NCI-H2171 (cell line): ENCODE results near the gene NECAB3.
A peak's percentile ranks its signal among the peaks of the same experiment; 100 is the strongest.

Source experiments
- DNase-seq: peaks from one replicate; lab custom pipeline; 2025; lab: John Stamatoyannopoulos, UW

Gene NECAB3

DNA sequence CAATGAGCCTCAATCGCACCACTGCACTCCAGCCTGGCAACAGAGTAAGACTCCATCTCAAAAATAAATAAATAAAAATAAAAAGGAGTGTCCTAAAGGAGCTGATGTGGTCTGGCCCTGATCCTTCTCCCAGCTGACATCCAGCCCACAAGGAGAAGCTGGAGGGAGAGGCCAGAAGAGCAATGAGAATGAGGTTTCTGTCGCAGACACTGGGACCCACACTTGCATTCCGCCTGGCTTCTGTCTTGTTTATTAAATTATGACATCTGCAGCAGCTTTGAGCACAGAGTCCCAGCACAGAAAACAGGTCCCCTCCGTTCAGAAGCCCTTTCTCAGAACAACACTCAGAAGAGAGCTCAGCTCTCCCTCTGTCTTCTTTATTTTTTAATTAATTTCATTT lies 22.2 kb upstream of the NECAB3 start:
- DNase-seq: no peak

DNA sequence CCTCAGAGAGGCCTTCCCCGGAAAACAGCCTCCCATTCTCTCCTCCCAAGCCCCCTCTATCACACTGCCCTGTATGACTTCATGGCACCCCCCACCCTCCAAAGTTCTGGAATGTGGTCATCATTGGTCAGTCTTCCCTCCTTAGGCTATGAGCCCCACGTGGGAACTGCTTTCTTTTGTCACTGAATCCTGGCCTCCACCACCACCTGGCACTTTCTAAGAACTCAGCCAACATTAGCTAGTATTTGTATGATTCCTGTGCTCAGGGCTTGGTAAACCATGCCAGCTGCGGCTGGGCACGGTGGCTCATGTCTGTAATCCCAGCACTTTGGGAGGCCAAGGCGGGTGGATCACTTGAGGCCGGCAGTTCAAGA lies 20.4 kb upstream of the NECAB3 start:
- no peak for DNase-seq

- DNase-seq: no peak
Observed at GRCh38 chr20:33693741-33694638, 19.8 kb upstream of the NECAB3 start.

DNA sequence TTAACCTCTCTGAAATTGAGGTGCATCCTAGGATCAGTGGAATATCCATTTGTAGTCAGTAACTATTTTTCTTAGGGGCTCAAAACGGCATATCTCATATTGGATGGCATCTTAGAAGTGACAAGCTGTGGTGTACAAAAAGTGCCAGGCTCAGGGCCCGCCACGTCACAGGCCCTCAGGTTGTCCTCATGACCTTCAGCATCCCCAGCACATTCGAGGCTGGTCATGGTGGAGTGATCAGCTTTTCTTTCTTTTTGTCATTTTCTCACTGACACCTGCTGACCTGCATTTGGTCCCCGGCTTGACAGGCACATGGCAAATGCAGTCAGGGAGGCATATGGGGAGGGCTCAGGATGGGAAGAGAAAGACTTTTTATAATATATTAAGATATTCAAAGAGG lies 19.1 kb upstream of the NECAB3 start:
- DNase-seq: no peak

DNA sequence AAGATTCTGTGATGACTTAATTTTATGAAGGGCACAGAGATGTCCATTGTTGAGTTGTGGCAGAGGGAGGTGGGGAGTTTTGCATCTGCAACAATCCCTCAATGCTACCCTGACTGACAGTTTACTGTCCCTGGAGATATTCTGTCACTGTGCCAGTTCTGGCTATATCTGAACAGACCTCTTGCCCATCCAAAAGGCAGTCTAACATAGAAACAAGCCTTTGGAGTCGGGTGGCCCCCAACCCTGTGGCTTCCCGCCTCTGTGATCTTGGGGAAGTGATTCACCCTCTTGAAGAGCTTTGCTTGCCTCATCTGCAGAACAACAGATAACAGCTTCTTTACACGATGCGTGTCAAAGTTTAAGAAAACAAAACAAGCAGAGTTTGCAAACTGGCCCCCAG lies 15.7 kb upstream of the NECAB3 start:
- no peak for DNase-seq

DNA sequence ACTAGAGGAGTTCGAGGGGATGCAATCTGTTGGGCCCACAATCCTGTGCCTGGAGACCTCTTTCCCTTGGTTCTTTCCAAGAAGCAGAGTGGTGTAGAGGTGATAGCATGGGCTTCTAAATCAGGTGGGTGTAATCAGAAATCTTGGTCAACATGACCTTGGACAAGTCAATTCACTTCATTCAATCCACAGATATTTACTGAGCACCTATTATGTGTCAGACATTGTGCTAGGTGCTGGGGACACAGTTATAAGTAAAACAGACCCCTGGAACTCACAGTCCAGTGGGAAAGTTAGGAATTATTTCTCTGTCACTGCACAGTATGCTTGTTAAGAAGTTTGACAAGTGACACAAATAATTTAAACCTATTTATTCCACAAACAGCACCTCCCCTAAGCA lies 15.3 kb upstream of the NECAB3 start:
- DNase-seq: no peak

DNA sequence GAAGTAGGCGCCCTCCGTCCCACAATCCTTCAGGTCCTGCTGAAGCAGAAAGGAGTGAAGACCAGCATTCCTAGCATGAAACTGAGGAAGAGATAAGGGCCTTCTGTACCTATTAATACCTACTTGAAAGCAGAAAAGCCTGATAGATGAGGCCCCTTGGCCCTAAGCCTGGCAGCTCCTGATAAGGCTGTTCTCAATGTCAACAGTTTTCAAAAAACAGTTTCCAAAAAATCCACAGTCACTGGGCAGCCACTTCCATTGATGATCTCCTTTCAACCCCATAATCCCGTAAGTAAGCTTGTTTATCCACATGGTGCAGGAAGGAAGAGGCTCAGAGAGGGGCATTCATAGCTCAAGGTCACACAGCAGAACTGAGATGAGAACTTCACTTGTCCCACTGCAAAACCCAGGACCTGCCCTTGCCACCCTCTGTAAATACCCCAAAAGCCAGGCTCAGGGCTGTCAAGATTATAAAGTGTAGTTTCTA lies 14.8 kb upstream of the NECAB3 start:
- DNase-seq: no peak

GRCh38 chr20:33687993-33688937 lies 14.0 kb upstream of the NECAB3 start:
- DNase-seq: no peak

DNA sequence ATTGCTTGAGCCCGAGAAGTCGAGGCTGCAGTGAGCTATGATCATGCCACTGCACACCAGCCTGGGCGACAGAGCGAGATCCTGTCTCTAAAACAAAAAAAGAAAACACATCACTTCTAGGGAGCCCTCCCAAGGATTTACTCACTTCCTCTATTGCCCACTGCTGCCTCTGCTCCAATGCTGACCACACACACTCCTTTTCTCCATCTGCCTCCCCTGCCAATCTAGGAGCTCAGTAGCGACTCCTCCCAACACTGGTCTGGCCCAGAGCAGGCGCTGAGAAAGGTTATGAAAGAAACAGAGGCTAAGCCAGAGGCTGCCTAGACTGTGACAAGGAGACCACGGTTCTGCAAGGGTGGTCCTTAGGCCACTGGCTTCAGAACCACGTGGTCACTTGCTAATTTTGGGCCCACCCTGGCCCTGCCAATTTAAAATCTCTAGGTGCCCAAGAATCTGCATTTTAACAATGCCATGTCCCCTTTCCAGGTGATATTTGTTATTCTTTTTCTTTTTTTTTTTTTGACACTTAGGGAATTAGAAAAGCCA lies 13.2 kb upstream of the NECAB3 start:
- DNase-seq: no peak

GRCh38 chr20:33686984-33687366 lies 12.7 kb upstream of the NECAB3 start:
- DNase-seq: no peak

GRCh38 chr20:33686100-33686983 lies 12.1 kb upstream of the NECAB3 start, which contains the start of gene E2F1:
TSS of gene E2F1 (minus strand) at chr20:33686385. CDS start at chr20:33686264, 121 bp downstream.
- peak; percentile 98 for DNase-seq

GRCh38 chr20:33685328-33686099 lies 11.3 kb upstream of the NECAB3 start:
- no peak for DNase-seq

- peak; percentile 91 for DNase-seq
Observed at GRCh38 chr20:33684533-33685327, 10.5 kb upstream of the NECAB3 start.

DNA sequence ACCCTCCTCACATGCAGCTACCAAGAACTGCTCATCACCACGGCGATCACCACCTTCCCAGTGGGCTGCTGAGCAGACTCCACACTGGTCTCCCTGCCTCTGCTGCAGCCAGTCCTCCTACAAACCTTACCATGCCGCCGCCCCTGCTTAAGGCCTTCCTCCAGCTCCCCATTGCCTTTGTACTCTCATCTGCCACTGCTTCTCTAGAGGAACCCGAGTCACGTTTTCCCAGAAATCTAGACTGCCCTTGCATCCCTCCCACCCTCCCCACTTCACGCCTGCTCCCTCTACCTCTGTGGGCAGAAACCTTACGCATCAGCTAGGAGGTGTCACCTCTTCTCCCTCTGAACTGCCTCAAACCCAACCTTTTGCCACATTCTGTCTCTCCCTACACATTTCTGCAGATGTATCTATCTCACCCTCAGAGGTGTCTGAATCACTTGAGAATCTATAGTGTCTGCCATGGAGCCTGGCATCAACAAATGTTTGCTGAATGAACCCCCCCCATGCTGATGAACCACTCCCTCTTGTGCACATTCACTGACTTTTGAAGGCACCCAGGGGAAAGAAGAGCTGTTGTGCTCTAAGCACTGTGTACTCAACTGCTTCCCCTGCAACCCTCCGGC lies 7.6 kb upstream of the NECAB3 start:
- DNase-seq: no peak

- no peak for DNase-seq
Observed at GRCh38 chr20:33681288-33681687, 7.1 kb upstream of the NECAB3 start.

DNA sequence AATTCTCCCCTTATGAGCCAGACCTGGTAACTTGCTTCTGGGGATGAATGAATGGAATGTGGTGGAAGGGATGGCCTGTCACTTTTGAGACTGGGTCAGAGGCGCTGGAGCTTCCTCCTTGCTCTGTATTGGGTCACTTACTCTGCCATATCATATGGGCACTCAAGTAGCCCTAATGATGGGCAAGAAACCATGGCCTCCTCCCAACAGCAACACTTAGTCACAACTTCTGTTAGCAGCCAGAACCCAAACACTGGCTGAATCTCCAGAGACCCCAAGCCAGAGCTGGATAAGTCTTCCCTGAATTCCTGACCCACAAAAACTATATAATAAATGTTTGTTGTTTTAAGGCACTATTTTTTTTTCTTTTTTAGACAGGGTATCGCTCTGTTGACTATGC lies 6.5 kb upstream of the NECAB3 start:
- no peak for DNase-seq

DNA sequence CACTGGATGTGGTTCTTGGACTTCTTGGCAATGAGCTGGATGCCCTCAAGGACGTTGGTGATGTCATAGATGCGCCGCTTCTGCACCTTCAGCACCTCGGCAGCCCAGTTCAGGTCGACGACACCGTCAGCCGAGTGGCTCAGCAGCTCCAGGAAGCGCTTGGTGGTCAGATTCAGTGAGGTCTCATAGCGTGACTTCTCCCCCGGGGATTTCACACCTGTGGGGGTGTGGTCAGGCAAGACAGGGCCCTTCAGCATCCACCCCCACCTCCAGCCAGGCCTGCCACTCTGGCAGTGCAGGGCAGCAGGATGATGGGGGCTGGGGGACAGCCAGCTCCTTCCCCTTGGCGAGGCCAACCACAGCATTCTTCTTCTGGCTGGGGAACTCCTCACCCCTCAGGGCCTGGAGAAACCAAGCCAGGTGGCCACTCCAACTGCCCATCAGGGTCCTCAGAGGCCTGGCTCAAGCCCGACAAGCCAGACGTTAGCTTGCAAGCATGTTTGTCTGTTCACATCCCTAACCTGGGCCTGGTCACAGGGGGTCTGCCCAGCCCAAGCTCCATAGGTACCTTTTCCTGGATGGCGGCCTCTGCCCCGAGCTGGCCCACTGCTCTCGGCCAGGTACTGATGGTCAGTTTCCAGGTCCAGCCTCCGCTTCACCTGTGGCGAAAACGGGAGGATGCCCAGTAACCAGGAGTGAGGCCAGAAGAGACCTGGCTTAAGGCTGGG lies 5.7 kb upstream of the NECAB3 start:
- DNase-seq: no peak

- DNase-seq: no peak
Observed at GRCh38 chr20:33677991-33678702, 3.9 kb upstream of the NECAB3 start.
